ENCODE results near the gene RAPH1.
"Not testable (repeated sequence)": the region's sequence is repeated elsewhere in the genome, so short reads cannot be mapped to it uniquely, and the experiment has no call there.

RAPH1 gene

GRCh38 chr2:203376173-203376572, 158.9 kb downstream of the RAPH1 start:
- in situ Hi-C loops (cut with MboI; ENCODE audit: low sequenced_read_pairs), result no loop called here

GRCh38 chr2:203372706-203373105, 162.4 kb downstream of the RAPH1 start:
- in situ Hi-C loops (cut with MboI; ENCODE audit: low sequenced_read_pairs), result not testable (repeated sequence)

- in situ Hi-C loops (cut with MboI; ENCODE audit: low sequenced_read_pairs), result no loop called here
Measured at GRCh38 chr2:203366639-203367466, 168.2 kb downstream of the RAPH1 start.

- in situ Hi-C loops (cut with MboI; ENCODE audit: low sequenced_read_pairs), result no loop called here
Measured at GRCh38 chr2:203361922-203362321, 173.2 kb downstream of the RAPH1 start.

- in situ Hi-C loops (cut with MboI; ENCODE audit: low sequenced_read_pairs), result no loop called here
Measured at GRCh38 chr2:203361495-203361894, 173.6 kb downstream of the RAPH1 start.

DNA sequence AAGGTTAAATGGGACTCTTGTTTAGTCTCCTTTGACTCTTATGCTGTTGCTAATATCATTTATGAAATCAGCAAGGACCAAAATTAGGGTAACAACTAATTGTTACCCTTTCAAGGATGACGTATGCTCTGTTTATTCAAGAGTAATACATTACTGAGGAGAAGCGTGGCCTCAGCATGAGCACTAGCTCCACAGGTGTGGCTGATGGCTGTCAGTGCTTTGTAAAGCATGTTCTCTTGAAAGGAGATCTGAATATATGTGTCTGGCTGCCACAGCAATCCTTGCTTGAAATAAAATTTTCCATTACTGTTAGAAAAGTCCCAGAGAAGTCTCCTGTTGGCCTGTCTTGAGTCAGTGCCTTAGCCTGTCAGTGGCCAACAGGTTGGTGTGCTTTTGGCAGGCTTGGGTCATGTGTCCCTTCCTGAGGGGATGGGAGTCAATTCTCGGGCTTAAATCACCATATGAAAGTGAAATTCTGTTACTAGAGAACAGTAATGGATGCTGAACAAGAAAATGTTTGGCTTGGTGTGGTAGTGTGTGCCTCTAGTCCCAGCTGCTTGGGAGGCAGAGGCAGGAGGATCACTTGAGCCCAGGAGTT, 174.2 kb downstream of the RAPH1 start:
- in situ Hi-C loops (cut with MboI; ENCODE audit: low sequenced_read_pairs), result no loop called here

DNA sequence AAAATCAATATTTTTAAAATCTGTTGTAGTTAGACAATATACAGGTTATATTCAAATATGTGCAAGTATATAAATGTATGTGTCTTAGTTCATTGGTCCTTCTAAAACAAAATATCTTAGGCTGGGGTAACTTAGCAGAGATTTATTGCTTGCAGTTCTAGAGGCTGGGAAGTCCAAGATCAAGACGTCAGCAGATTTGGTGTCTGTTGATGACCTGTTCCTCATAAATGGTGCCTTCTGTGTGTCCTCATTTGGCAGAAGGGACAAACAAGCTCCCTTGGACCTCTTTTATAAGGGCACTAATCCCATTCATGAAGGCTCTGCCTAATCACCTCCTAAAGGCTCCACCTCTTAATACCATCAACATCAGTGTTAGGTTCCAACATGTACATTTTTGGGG, 175.7 kb downstream of the RAPH1 start:
- in situ Hi-C loops (cut with MboI; ENCODE audit: low sequenced_read_pairs), result no loop called here

- in situ Hi-C loops (cut with MboI; ENCODE audit: low sequenced_read_pairs), result no loop called here
Measured at GRCh38 chr2:203354966-203355365, 180.1 kb downstream of the RAPH1 start.

GRCh38 chr2:203352604-203353255, 182.4 kb downstream of the RAPH1 start:
- in situ Hi-C loops (cut with MboI; ENCODE audit: low sequenced_read_pairs), result no loop called here

DNA sequence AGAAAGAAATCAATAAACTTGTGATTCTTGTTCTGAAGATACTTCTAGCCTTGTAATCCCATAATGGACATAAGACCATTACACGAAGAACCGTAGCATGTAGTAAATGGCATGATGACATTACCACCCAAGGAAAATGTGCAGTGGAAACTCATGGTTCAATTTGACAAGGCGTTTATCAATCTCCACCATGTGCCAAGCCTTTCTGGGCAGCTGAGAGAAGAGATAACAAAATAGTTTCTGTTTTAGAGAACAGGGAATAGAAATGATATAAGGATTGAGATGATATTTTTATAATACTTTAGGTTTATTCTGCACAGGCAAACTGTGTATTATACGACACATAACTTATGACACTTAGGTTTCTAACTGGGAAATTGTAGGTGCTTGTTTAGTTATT, 187.7 kb downstream of the RAPH1 start:
- in situ Hi-C loops (cut with MboI; ENCODE audit: low sequenced_read_pairs), result no loop called here

- in situ Hi-C loops (cut with MboI; ENCODE audit: low sequenced_read_pairs), result no loop called here
Measured at GRCh38 chr2:203346612-203347011, 188.5 kb downstream of the RAPH1 start.

- in situ Hi-C loops (cut with MboI; ENCODE audit: low sequenced_read_pairs), result no loop called here
Measured at GRCh38 chr2:203344667-203345066, 190.4 kb downstream of the RAPH1 start.

Data from hTERT RPE-1 (cell line).